ENCODE results near the gene TRPM5.

DNA sequence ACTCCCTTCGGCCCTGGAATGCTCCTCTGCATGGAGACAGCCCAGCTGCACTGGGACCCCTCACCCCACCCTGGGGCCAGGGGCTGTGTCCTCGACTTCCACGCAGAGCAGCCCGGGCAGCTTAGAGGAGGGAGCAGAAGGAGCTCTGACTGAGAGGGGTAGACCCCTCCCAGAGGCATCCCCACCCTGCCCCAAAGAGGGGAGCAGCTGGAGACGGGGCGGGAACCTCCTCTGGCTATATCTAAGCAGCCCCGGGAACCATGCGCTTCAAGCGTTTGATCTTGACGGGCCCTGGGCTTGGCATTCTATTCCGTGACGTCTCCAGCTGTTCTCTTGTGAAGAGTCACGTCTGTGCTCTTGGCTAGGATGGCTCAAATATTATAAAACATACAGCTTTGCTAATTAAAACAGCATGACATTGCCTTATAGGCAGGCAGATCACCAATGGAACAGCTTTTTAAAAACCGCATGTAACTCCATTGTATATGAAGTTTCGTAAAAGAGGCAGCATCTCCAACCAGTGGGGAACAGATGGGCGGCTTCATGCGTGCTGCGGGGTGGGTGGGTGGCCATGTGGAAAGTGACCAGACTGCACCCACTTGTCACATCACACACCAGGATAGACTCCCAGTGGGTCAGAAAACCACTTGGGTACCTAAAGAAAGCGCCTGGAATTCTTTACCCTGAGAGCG is 8.2 kb upstream of the TRPM5 start:
- TF ChIP-seq CTCF (IDR thresholded peaks at IDR 0.05; ENCODE audit: insufficient read depth, low read length, poor library complexity, severe bottlenecking) (no peak), EZH2phosphoT487 (conservative IDR thresholded peaks at IDR 0.05; ENCODE audit: low read length) (no peak)

Data from SU-DHL-6 (cell line).